ENCODE measurements around the gene FYCO1. TPM values are rescaled to one million over a fixed set of nuclear protein-coding genes. Genes with fewer than 3 reads are reported as not detected.

Gene FYCO1
- total RNA-seq, 3 donors from 2014 or later (not counting 1 experiment from before 2014, with no cell fraction given), result 23.0 to 28.4 (median 27.5) TPM

DNA sequence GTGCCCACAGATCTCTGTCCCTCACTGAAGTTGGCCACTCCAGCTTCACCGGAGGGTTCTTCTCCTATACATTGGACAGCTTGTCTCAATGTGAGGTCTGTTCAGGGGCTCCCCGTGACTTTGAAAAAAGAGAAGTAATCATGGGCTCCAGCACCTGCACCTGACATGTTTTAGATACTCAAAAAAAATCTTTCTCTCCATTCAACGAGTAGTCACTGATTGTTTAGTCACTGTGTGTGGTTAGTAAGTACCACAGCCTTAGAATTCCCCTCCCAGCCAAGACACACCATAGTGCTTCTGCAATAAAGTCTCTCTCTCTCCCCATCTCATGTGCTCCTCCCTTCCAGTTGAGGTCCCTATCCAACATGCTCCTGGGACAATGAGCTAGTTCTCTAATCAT lies 90.7 kb downstream of the FYCO1 start:
- H3K36me3 Mint-ChIP-seq, result no peaks in the 10 kb centered on the region
- no peak for TF ChIP-seq CTCF (IDR thresholded peaks at IDR 0.05)
- H3K4me1 ChIP-seq (ENCODE audit: control insufficient read depth, insufficient read depth, low read length), result peaks cover 34% of the 10 kb centered on the region
- H3K4me3 ChIP-seq (ENCODE audit: low read length), result no peak overlapping the region
- H3K27me3 Mint-ChIP-seq (ENCODE audit: low read depth in 2 of 2), result no peaks in the 10 kb centered on the region
- no peaks in the 10 kb centered on the region for H3K27me3 ChIP-seq (ENCODE audit: control insufficient read depth, insufficient read depth, low read length)
- 63% methylated on average over 3 of the region's 3 CpGs for WGBS (ENCODE audit: insufficient coverage)
- H3K4me1 Mint-ChIP-seq, result peaks cover 36 to 49% of the 10 kb centered on the region in 2 donors
- no peak for DNase-seq
- ATAC-seq, result peak in 2 of 3 donors; percentile 52 to 60
- intact Hi-C loops (cut with micrococcal nuclease), result no loop called here
- H3K27ac ChIP-seq (ENCODE audit: low read length), result no peak overlapping the region
- H3K4me3 Mint-ChIP-seq, result no peak overlapping the region
- H3K27ac Mint-ChIP-seq, result peak overlapping the region in 1 of 2 donors; percentile 52
- no peaks in the 10 kb centered on the region for H3K9me3 Mint-ChIP-seq
- H3K36me3 ChIP-seq (ENCODE audit: control insufficient read depth, insufficient read depth, low read length), result no peaks in the 10 kb centered on the region
- no peaks in the 10 kb centered on the region for H3K9me3 ChIP-seq (ENCODE audit: control insufficient read depth, insufficient read depth, low read length)

GRCh38 chr3:45896956-45897355 lies 98.7 kb downstream of the FYCO1 start:
- ATAC-seq (no peak), DNase-seq (no peak)
- no peaks in the 10 kb centered on the region for H3K27me3 ChIP-seq (ENCODE audit: control insufficient read depth, insufficient read depth, low read length)
- Mint-ChIP-seq H3K36me3 (no peaks in the 10 kb centered on the region), H3K27me3 (ENCODE audit: low read depth in 2 of 2) (peaks cover 0 to 13% of the 10 kb centered on the region in 2 donors), H3K27ac (no peak overlapping the region), H3K9me3 (no peaks in the 10 kb centered on the region), H3K4me1 (peaks cover 37 to 61% of the 10 kb centered on the region in 2 donors), H3K4me3 (no peak overlapping the region)
- TF ChIP-seq CTCF (IDR thresholded peaks at IDR 0.05), result no peak
- peaks cover 2% of the 10 kb centered on the region for H3K4me1 ChIP-seq (ENCODE audit: control insufficient read depth, insufficient read depth, low read length)
- no peaks in the 10 kb centered on the region for H3K9me3 ChIP-seq (ENCODE audit: control insufficient read depth, insufficient read depth, low read length)
- H3K4me3 ChIP-seq (ENCODE audit: low read length), result no peak overlapping the region
- intact Hi-C loops (cut with micrococcal nuclease), result no loop called here
- WGBS (ENCODE audit: insufficient coverage), result 95% methylated on average over 2 of the region's 3 CpGs
- H3K36me3 ChIP-seq (ENCODE audit: control insufficient read depth, insufficient read depth, low read length), result no peaks in the 10 kb centered on the region
- H3K27ac ChIP-seq (ENCODE audit: low read length), result no peak overlapping the region

GRCh38 chr3:45895686-45896468 lies 99.7 kb downstream of the FYCO1 start:
- no peaks in the 10 kb centered on the region for H3K36me3 ChIP-seq (ENCODE audit: control insufficient read depth, insufficient read depth, low read length)
- ATAC-seq (no peak), DNase-seq (no peak)
- H3K27ac ChIP-seq (ENCODE audit: low read length), result no peak overlapping the region
- H3K4me1 ChIP-seq (ENCODE audit: control insufficient read depth, insufficient read depth, low read length), result peaks cover 2% of the 10 kb centered on the region
- Mint-ChIP-seq H3K27me3 (ENCODE audit: low read depth in 2 of 2) (peaks cover 4 to 24% of the 10 kb centered on the region in 2 donors), H3K36me3 (no peaks in the 10 kb centered on the region), H3K27ac (no peak overlapping the region), H3K4me3 (no peak overlapping the region), H3K9me3 (no peaks in the 10 kb centered on the region), H3K4me1 (peaks cover 33 to 68% of the 10 kb centered on the region in 2 donors)
- no peak for TF ChIP-seq CTCF (IDR thresholded peaks at IDR 0.05)
- no peak overlapping the region for H3K4me3 ChIP-seq (ENCODE audit: low read length)
- WGBS (ENCODE audit: insufficient coverage), result 90% methylated on average over 3 of the region's 5 CpGs
- no peaks in the 10 kb centered on the region for H3K27me3 ChIP-seq (ENCODE audit: control insufficient read depth, insufficient read depth, low read length)
- intact Hi-C loops (cut with micrococcal nuclease), result no loop called here
- H3K9me3 ChIP-seq (ENCODE audit: control insufficient read depth, insufficient read depth, low read length), result no peaks in the 10 kb centered on the region

All from natural killer cell (primary cell).